SK-N-SH treated with all-trans-retinoic acid at 6 μM for 48 hours (cell line): Measurements from ENCODE around the gene LARP4.

ENCODE experiments used
- ESRRG ChIP-seq: fragments of 250-450 bp; sonication (Bioruptor Pico); IDR thresholded peaks from 2 replicates; pipeline ENCODE4 v1.6.1; 2021; ENCODE audit warnings: mild to moderate bottlenecking
- RARB ChIP-seq: fragments of 250-450 bp; sonication (Bioruptor Pico); IDR thresholded peaks from 2 replicates; pipeline ENCODE4 v1.8.0; 2021; ENCODE audit warnings: mild to moderate bottlenecking, moderate library complexity
- ZFP3 ChIP-seq: fragments of 250-450 bp; sonication (Bioruptor Pico); IDR thresholded peaks from 2 replicates; pipeline ENCODE4 v1.5.0; 2020; ENCODE audit warnings: mild to moderate bottlenecking, moderate library complexity
- ZNF8 ChIP-seq: fragments of 450-650 bp; formaldehyde crosslinking; IDR thresholded peaks from 2 replicates; pipeline ENCODE4 v1.5.0; 2020; ENCODE audit warnings: mild to moderate bottlenecking, moderate library complexity
- TF ChIP-seq, protein P1 (sequence below): fragments of 250-450 bp; sonication (Bioruptor Pico); IDR thresholded peaks from 2 replicates; pipeline ENCODE4 v1.8.0; 2021; ENCODE audit warnings: low read depth, mild to moderate bottlenecking, moderate library complexity, borderline replicate concordance
- TF ChIP-seq, protein P2 (sequence below): fragments of 250-450 bp; sonication (Bioruptor Pico); IDR thresholded peaks from 2 replicates; pipeline ENCODE4 v1.5.1; 2020; ENCODE audit warnings: low read depth, mild to moderate bottlenecking, moderate library complexity

DNA sequence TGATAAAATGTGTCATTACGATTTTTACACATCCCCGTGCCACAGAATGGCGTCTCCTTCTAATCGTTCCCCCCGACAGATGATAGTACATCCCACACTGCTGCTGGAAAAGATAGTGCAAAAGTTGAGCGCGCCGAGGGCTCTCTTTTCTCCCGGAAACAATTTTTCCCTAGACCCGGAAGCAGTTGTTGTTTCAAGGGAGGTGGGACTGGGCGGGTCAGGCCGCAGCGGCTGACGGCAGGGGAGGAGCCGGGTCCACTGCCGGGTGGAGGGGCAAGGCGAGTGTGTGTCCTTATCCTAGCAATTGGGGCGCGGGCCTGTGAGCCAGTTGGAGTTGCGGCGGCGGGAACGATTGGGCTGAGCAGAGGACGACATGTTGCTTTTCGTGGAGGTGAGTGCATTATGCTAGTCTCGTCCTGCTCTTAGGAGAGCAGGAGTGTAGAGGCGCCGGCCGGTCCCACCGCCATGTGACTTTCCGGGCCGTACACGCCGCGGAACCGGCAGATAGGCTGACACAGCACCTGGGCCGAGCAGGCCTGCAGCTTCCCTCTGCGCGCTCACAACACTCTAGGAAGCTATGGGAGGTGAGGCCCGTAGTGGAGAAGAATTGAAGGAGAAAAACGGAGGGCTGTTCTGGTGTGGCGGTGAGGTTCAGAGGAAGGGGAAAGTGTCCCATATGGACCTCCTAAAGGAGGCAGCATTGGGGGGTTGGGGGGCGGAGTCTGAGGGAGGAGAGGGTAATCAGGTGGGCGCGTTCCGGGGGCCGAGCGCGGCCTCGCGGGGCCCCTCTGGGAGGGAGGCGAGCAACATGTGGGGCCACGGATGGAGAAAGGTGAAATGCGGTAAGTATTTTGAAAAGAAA lies at the start of gene LARP4:
- TF ChIP-seq RARB (CRISPR knock-in tag): no peak
- TF ChIP-seq, protein P1, sequence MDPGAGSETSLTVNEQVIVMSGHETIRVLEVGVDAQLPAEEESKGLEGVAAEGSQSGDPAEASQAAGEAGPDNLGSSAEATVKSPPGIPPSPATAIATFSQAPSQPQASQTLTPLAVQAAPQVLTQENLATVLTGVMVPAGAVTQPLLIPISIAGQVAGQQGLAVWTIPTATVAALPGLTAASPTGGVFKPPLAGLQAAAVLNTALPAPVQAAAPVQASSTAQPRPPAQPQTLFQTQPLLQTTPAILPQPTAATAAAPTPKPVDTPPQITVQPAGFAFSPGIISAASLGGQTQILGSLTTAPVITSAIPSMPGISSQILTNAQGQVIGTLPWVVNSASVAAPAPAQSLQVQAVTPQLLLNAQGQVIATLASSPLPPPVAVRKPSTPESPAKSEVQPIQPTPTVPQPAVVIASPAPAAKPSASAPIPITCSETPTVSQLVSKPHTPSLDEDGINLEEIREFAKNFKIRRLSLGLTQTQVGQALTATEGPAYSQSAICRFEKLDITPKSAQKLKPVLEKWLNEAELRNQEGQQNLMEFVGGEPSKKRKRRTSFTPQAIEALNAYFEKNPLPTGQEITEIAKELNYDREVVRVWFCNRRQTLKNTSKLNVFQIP (CRISPR knock-in tag): no peak
- TF ChIP-seq, protein P2, sequence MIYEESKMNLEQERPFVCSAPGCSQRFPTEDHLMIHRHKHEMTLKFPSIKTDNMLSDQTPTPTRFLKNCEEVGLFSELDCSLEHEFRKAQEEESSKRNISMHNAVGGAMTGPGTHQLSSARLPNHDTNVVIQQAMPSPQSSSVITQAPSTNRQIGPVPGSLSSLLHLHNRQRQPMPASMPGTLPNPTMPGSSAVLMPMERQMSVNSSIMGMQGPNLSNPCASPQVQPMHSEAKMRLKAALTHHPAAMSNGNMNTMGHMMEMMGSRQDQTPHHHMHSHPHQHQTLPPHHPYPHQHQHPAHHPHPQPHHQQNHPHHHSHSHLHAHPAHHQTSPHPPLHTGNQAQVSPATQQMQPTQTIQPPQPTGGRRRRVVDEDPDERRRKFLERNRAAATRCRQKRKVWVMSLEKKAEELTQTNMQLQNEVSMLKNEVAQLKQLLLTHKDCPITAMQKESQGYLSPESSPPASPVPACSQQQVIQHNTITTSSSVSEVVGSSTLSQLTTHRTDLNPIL: no peak
- TF ChIP-seq ZFP3 (CRISPR knock-in tag): no peak
- no peak for TF ChIP-seq ESRRG (CRISPR knock-in tag)
- TF ChIP-seq ZNF8 (CRISPR knock-in tag): no peak
